Ramos (cell line): ENCODE data around the gene HERC3.

Experiments used
- in situ Hi-C: fragments of 300-500 bp; cut with MboI; formaldehyde crosslinking; loops from one replicate; pipeline ENCODE4 v1.14.3; 2022; ENCODE audit warnings: low sequenced_read_pairs; ENCODE audit not compliant: unreplicated experiment

Gene HERC3

DNA sequence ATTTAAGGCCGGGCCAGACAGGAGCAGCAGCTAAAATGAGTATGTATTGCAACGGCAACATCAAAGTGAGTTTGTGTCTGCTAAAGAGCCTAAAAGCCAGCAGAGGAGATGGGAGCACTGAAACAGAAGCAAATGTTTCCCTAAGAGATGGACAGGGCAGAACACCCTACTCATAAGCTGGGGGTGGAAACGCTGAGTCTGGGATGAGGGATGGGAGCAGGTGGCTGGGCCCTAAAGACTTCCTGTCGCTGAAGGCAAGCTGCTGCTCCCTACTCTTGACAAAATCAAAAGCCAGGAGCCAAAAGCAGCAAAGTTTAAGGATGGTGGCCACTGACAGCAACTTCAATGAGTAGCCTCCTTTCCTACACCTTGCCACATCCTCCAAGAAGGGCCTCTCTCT lies 145.9 kb downstream of the HERC3 start:
- in situ Hi-C loops = no loop called here

DNA sequence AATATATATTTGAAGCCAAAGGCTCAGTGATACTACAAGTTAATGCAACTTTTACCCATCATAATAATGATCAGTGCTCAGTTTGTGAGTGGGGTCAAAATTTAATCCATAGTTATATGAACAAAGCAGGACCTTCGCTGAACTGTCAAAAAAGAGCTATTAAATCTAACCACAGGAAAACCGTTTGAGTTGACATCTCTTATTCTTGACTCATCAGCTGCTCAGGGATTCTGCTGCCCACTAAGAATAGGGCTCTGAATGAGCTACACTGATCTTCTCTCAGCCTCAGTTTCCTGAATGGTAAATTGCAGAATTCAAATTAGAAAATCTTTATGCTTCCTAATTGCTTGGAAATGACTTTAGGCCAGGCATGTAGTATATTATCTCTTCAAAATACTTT lies 150.3 kb downstream of the HERC3 start:
- in situ Hi-C loops = no loop called here

DNA sequence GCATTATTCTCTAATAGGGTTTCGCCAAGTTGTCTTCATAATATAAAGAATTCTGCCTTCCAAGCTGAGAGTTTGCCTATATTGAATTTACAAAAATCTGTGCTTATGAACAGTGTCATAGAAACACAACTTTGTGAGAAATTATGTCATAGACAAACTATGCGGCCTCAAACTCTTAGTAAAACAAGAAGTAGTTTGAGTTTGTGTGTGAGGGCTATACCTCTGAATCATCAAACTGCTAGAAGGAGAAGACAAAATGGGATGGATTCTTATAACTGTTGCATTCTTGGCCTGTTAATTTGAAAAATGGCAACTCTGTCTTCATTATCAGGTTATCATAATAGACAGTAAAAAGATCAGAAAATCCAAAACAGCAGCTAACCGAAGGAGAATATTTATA lies 151.4 kb downstream of the HERC3 start:
- in situ Hi-C loops = no loop called here

DNA sequence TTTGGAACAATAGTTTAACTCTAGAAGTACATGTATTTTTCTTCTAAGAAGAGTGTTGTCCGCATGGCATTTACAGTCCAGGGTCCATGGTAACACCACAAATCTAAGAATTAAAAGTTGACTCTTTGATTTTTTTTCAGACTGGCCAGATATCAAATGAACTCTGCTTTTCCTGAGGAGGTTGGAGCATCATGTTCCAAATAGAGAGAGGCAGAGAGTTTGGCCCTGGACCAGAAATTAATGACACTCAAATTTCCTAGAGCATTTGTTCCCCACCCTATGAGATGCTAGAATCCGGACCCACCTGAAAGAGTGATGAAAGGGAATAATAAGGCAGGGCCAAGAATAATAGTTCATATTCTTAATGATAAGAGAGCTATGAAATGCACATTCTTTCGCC lies 152.3 kb downstream of the HERC3 start:
- in situ Hi-C loops = no loop called here

DNA sequence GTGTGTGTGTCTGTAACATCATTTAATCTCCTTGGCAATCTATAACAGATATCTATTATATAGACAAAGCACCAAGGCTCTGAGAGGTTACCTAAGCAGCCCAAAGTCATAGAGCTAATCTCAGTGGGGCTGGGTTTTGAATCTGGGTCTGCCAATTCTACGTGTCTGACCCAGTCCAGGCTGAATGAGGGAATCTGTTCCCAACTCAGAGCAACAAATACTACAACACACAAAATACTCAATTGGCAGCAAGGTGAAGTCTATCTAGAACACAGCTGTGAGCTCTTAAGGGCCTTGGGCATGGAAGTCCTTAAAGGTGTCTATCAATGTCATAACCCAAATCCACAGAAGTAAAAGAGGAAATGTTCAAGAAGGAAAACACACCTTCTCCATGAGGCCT lies 152.9 kb downstream of the HERC3 start:
- in situ Hi-C loops = no loop called here

DNA sequence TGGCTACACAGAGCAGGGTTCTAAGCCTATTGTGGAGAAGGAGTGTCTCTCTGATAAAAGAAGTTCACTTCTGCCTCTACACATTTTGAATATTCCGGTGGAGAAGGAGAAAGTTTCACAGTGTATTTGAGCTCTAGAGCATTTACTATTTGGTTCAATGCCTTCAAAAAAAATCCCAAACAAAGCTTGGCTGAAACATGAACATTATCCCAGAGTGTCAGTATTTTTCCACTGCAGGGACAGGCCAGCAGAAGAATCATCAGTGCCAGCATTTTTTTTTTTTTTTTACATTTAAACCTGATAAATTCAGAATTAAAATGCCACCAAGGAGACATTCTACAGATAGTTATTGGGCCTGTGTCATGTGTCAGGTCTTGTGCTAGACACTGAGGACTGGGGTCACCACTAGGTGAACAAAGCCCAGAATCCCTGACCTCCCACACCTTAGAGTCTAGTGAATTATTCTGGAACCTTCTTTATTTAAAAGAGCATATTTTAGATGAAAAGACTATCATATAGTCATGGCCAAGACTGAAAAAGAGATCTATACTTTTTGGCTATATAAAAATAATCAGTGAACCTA lies 153.4 kb downstream of the HERC3 start:
- in situ Hi-C loops = no loop called here

DNA sequence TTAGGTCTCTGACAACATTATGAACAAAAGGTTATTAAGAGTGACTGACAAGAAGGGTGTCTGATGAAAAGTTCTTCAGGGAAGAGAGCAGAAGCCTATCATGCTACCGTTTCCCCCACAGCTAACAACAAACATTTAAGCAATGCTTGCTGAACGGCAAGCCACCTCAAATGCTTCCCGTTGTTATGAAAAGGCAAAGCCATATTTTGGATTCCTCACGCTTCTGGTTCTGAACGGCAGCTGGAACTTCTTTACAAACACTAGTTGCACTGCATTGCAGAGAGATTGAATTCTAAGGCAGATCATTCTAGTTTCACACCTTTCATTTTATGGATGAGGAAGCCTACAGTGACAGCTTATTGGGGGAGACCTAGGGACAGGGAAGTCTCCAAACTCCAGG lies 153.9 kb downstream of the HERC3 start:
- in situ Hi-C loops = no loop called here

DNA sequence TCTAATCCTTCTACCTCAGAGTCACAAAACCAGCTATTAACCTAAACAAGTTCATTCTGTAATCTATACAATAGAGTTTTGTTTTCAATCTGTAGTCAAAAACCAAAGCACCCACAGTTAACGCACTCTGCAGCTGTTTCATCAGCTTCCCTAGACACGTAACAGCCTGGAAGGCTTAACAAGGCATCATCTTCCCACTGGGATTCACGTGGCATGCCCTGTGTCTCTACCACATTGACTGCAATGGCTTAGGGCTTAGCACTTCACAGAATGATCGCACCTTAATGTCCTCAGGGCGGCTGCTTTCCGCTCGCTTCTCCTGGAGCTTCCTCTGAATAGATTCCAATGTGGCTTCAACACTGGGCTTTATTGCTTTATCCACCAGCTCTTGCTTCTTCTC lies 155.1 kb downstream of the HERC3 start:
- in situ Hi-C loops = no loop called here

DNA sequence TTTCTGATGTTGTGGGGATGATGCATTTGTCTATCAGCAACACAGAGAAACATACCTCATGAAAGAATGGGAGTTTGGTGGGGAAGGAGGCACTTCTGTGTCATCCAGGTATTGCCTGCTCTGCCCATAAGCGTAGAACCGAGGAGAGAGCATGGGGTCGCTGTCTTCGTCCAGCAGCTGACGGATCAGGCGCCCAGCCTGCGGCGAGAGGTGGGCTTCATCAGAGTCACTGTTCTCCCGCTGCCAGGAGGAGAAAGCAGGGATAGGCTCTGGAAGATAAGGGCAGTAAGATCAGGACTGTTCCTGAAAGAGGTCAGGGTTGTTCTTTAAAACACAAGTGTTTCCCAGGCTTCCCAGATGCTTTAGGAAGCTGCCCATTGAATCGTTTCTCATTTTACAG lies 158.1 kb downstream of the HERC3 start:
- in situ Hi-C loops = no loop called here

DNA sequence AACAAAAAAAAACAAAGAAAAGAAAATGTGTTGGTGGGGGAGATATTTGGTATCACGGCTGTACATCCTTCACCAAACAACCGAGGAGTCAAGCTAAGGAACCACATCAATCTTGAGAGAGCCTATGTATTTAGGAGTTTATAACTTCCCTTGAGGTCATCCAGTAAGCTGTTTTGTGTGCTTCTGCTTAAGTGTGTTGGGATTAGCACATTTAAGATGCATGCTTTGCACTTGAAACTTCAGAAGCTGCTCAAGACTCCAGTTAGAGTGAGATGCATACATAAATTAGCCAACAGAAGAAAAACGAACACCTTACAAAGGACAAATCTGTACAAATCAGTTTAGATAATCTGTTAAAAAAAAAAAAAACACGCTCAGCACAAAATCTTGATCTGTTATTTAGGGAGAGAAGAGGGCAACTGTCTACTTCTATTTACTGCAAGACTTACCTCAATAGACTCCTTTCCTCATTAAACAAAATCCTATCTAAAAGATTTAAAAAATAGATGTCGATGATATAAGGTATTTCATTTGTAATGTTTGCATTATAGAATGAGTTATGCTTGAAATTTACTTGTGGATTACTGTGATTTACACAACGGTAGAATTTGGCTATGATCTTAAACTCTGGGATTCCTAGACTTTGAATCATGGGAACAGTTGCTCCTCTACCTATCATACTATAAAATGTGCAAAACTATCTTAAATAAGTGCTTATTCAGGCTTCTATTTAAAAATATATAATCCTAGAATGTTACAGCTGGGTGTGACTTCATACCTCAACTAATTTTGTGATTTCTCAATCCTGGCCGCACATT lies 159.2 kb downstream of the HERC3 start:
- in situ Hi-C loops = no loop called here

DNA sequence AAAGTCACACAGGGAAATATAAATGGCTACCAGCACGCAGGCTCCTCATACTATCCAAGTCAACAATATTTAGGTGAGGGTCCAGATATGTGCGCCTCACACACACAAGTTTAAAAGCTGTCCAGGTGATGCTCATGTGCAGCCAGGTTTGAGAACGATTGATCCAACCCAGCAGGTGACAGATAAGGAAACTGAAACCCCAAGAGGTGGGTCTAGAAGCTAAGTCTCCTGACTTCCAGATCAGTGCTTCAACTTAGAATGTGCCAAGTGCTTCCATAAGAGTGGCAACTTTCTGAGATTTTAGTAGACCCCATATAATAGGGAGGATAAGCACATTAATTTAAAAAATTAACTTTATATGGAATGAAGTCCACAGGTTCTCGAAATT lies 159.8 kb downstream of the HERC3 start:
- in situ Hi-C loops = no loop called here

DNA sequence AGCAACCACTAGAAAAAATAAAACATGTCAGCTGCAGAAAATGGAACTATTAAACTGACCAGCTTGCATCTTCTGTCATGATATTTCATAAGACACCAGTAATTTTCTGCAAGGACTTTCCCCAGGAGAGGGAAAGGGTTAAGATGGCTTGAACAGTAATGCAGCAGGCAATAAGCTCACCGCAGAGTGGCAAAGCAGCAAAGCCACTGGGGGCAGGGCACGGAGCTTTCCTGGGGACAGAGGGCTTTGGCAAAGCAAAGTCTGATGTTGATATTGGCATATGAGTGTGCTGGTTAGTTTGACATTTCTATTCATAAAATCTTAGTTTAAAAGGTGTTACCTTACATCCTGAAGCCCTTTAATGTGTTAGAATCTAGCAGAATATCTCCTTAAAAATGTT lies 160.5 kb downstream of the HERC3 start:
- in situ Hi-C loops = no loop called here

DNA sequence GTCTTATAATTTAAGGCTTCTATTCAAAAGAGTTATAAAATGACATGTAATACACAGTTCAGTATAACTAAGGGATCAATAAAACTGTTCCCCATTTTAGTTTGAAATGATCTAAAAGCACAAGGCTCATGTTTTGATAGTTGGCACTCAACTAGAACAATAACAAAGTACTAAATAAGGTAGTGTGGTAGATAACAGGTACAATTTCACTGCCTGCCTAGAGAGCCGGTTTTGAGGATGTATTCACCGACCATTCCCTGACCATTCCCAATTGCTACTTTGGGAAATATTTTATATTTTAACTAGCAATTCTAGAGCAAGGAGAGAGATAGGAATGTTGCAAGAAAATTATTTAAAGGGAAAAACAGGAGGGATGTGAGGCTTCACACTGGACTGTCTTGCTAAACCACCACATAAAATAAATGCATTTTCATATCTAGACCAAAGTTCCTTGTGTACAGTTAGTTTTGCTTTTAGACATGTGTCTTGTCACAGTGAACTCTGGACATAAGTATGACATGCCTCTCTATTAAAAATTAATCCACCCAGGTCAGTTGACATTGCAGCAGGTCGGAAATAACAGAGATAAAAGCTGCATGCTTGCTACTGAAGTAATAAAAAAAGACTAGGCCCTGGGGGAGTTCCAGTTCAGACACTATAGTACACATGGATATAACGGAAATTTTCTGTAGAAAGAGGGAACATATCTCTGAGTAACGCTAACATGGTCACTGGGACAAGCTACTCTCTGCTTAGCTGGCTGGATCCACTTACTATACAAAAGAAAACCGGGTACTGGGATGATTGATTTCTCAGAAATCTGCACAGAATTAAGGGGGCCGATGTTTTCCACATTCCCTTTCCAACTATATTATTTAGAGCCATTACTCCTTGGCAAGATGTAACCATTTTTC lies 161.6 kb downstream of the HERC3 start:
- in situ Hi-C loops = no loop called here

DNA sequence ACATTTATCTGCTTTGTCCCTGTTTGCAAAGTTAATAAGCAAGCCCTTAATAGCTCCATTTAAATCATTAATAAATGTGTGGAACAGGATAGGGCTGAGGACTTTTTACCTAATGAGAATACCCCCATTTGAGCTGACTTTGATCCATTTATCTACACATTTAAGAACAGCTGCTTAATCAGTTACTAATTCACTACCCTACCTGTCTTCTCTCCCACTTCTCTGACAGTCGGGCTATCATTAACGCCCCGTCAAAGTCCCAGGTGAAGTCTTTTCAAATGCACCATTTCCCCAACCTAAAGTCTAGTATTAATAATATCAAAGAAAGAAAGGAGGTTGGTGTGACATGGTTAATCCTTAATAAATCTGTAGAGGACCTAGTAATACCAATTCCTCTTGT lies 162.5 kb downstream of the HERC3 start:
- in situ Hi-C loops = no loop called here

DNA sequence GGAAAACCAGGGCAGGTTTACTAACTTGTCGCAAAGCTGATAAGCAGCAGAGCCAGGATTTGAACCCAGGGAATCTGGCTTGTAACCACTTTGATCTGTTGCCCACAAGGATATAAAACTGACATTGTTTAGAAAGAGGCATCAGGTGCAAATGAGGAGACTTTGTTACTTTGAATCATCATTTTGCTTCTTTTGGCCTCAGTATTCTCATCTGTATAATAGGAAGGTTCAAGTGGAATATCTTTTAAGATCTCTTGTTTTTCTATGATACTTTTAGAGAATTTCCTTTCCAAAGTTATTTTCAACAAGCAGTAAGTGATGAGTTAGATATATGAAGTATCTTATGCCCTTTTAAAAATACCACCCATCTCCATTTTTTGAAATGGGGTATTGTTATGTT lies 163.2 kb downstream of the HERC3 start:
- in situ Hi-C loops = no loop called here

DNA sequence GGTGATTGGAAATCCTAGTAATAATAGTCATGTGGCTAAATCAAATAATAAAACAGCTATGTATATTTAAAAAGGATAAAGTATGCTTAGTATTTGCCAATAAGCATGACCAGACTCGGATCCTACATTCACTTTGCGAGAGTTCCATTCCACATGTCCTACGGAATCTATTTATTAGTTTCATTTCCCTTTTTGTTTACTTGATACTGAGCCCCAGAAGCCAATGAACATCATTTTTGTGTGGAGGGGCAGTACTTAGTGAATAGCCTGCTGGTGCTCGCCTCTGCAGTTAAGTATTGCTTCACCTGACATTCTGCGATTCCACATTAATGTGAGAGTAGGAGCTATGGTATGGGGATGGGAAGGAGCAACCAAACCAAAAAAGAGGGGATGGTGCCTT lies 163.9 kb downstream of the HERC3 start:
- in situ Hi-C loops = no loop called here

DNA sequence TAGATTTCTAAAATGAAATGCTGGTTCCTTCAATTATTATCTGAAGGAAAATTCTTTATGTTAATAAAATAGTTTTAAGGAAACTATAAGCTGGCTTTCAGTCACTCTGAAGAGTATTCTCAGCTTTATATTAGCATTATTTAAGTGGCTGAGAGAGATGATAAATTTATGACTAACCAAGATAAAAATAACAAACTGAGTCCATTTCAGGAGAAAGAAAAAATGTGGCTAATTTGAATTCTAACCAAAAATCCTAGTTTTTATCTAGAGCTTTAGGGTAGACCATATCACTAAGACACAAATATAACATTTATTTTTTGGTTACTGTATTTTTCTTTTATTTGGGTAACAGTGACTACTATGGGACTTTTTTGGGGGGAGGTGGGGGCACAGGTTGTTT lies 164.8 kb downstream of the HERC3 start:
- in situ Hi-C loops = no loop called here

DNA sequence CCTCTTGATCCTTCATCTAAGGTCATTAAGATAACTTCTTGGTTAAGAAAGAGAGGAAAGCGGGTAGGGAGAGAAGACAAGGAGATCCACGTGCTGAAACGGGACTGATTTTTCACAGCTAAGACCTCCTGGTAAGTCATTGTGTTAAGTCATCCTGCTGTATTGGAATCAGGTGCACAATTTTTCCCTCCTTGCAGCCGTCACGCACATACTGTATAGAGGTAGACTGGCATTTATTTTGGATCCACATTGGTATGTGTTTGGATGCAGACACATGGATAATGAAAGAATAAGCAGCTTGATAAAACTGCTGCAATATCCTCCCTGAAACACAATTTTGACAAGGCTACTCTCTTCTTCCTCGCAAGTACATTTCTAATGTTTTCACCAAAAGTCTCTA lies 165.5 kb downstream of the HERC3 start:
- in situ Hi-C loops = no loop called here
